RWPE2 (cell line): ENCODE data around the gene MARF1.
A peak's percentile ranks its signal among the peaks of the same experiment; 100 is the strongest.

Source experiments
- ATAC-seq: fragments of 200-7000 bp; cut with Tn5 transposase; 3 replicates; pipeline ENCODE4 v1.9.1; 2021; ENCODE audit warnings: low read depth
- DNase-seq: peaks from one replicate; pipeline ENCODE4 v3.0.0-alpha.2; 2020; ENCODE audit warnings: low spot score
- H3K27ac ChIP-seq: fragments of 450-650 bp; 2 replicates; pipeline ENCODE4 v1.5.1; 2017; ENCODE audit warnings: mild to moderate bottlenecking; ENCODE audit not compliant: poor library complexity, severe bottlenecking
- H3K27me3 ChIP-seq: fragments of 250-450 bp; sonication (Bioruptor Pico); 2 replicates; pipeline ENCODE4 v1.5.1; 2021; ENCODE audit warnings: mild to moderate bottlenecking, moderate library complexity; ENCODE audit not compliant: insufficient read depth, poor library complexity, severe bottlenecking
- H3K36me3 ChIP-seq: fragments of 250-450 bp; sonication (Bioruptor Pico); 2 replicates; pipeline ENCODE4 v1.5.1; 2020; ENCODE audit warnings: low read depth, mild to moderate bottlenecking, moderate library complexity
- H3K4me1 ChIP-seq: fragments of 250-450 bp; sonication (Bioruptor Pico); 2 replicates; pipeline ENCODE4 v1.5.1; 2021; ENCODE audit warnings: mild to moderate bottlenecking, moderate library complexity; ENCODE audit not compliant: insufficient read depth, poor library complexity, severe bottlenecking
- H3K4me3 ChIP-seq: fragments of 250-450 bp; sonication (Bioruptor Pico); 2 replicates; pipeline ENCODE4 v1.5.1; 2021; ENCODE audit warnings: mild to moderate bottlenecking, moderate library complexity; ENCODE audit not compliant: severe bottlenecking
- H3K9me3 ChIP-seq: fragments of 250-450 bp; sonication (Bioruptor Pico); 2 replicates; pipeline ENCODE4 v1.5.1; 2021; ENCODE audit warnings: mild to moderate bottlenecking, moderate library complexity; ENCODE audit not compliant: severe bottlenecking
- TF ChIP-seq, protein P1 (sequence below): fragments of 450-650 bp; IDR thresholded peaks from one replicate; pipeline ENCODE4 v1.5.1; 2017; ENCODE audit warnings: mild to moderate bottlenecking, moderate library complexity; ENCODE audit not compliant: poor library complexity, severe bottlenecking

MARF1 gene

DNA sequence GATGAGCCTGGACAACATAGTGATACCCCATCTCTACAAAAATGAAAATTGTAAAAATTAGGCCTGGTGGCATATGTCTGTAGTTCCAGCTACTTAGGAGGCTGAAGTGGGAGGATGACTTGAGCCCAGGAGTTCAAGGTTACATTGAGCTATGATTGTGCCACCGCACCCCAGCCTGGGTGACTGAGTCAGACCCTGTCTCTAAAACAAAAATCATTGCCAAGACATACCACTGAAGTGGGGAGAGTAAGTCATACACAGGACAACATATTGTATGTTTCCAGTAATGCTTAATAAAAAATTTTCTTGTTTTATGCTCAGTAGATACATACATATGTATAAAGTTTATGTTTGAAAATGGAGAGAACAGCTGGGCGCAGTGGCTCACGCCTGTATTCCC lies 46.3 kb upstream of the MARF1 start:
- TF ChIP-seq, protein P1, sequence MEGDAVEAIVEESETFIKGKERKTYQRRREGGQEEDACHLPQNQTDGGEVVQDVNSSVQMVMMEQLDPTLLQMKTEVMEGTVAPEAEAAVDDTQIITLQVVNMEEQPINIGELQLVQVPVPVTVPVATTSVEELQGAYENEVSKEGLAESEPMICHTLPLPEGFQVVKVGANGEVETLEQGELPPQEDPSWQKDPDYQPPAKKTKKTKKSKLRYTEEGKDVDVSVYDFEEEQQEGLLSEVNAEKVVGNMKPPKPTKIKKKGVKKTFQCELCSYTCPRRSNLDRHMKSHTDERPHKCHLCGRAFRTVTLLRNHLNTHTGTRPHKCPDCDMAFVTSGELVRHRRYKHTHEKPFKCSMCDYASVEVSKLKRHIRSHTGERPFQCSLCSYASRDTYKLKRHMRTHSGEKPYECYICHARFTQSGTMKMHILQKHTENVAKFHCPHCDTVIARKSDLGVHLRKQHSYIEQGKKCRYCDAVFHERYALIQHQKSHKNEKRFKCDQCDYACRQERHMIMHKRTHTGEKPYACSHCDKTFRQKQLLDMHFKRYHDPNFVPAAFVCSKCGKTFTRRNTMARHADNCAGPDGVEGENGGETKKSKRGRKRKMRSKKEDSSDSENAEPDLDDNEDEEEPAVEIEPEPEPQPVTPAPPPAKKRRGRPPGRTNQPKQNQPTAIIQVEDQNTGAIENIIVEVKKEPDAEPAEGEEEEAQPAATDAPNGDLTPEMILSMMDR: no peak
- ATAC-seq: no peak
- Histone ChIP-seq H3K36me3 (peaks cover 94% of the 10 kb centered on the region), H3K27ac (no peak overlapping the region), H3K4me3 (no peak overlapping the region), H3K9me3 (no peaks in the 10 kb centered on the region), H3K27me3 (no peaks in the 10 kb centered on the region), H3K4me1 (no peaks in the 10 kb centered on the region)
- no peak for DNase-seq

DNA sequence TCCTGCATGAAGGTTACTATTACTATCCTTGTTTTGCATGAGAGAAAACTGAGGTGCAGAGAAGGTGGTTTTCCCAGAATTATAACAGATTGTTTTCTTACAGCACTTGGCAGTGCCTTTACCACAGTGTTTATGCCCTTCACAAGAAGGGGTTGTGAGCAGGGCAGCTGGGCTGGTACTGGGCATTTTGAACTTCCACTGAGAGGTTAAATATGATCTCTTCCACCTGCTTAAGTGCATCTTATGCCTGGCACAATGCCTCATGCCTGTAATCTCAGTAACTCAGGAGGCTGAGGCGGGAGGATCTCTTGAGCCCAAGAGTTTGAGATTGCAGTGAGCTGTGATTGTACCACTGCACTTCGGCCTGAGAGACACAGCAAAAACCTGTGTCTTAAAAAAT lies 43.3 kb upstream of the MARF1 start:
- H3K27ac ChIP-seq: no peak overlapping the region
- TF ChIP-seq, protein P1: no peak
- H3K27me3 ChIP-seq: no peaks in the 10 kb centered on the region
- no peak overlapping the region for H3K4me3 ChIP-seq
- H3K36me3 ChIP-seq: peaks cover 95% of the 10 kb centered on the region
- ATAC-seq (no peak), DNase-seq (no peak)
- H3K4me1 ChIP-seq: peaks cover 9% of the 10 kb centered on the region
- no peaks in the 10 kb centered on the region for H3K9me3 ChIP-seq

DNA sequence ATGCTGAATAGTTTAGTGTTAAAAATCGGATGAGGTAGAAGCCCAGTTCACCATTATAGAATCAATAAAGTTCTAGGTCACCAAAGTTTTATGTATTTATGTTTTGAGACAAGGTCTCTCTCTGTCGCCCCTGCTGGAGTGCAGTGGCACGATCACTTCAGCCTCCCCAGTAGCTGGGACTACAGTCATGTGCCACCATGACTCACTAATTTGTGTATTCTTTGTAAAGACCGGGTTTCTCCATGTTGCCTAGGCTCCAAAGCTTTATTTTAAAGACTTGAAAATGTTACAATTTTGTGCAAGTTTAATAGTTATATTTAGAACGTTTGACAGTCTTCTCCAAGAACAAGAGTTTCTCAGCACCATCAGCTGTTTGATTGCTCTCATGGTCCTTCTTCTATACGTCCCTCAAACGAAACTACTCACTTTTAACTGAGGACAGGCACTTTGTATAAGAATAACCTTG lies 39.2 kb upstream of the MARF1 start:
- H3K27ac ChIP-seq: no peak overlapping the region
- DNase-seq (no peak), ATAC-seq (peak; percentile 92)
- peaks cover 9% of the 10 kb centered on the region for H3K4me1 ChIP-seq
- peaks cover 95% of the 10 kb centered on the region for H3K36me3 ChIP-seq
- H3K4me3 ChIP-seq: no peak overlapping the region
- no peaks in the 10 kb centered on the region for H3K9me3 ChIP-seq
- no peaks in the 10 kb centered on the region for H3K27me3 ChIP-seq
- TF ChIP-seq, protein P1: peak; percentile 76

DNA sequence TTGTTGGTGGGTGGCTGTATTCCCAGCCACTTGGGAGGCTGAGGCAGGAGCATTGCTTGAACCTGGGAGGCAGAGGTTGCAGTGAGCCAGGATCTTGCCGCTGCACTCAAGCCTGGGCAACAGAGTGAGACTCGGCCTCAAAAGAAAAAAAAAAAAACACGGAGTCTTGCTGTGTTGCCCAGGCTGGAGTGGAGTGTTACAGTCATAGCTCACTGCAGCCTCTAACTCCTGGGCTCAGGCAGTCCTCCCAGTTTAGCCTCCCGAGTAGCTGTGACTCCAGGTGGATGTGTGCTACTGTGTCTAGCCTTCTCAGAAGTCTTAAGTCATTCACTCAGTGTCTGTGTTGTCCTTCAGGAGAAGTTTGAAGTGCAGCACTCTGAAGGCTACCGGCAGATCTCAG lies 34.5 kb upstream of the MARF1 start:
- no peak for DNase-seq
- Histone ChIP-seq H3K36me3 (peaks cover 85% of the 10 kb centered on the region), H3K9me3 (no peaks in the 10 kb centered on the region), H3K27me3 (no peaks in the 10 kb centered on the region), H3K4me1 (peaks cover 20% of the 10 kb centered on the region), H3K27ac (no peak overlapping the region), H3K4me3 (no peak overlapping the region)
- no peak for ATAC-seq
- TF ChIP-seq, protein P1: no peak

DNA sequence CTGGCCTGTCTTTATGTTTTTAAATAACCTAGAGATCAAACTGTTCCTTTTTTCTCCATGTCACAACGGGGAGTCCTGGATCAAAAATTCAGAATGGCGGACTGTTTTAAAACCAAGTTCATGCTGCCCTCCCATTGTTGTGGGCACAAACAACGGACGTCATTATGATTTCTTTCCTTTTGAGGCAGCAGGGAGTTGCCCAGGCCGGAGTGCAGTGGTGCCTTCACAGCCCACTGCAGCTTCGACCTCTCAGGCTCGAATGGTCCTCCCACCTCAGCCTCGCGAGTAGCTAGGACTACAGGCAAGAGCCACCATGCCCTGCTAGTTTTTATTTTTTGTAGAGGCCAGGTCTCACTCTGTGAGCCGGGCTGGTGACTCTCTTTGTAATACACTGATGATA lies 33.6 kb upstream of the MARF1 start:
- Histone ChIP-seq H3K27ac (no peak overlapping the region), H3K4me3 (no peak overlapping the region), H3K9me3 (no peaks in the 10 kb centered on the region), H3K36me3 (peaks cover 85% of the 10 kb centered on the region), H3K4me1 (peaks cover 20% of the 10 kb centered on the region), H3K27me3 (no peaks in the 10 kb centered on the region)
- TF ChIP-seq, protein P1: no peak
- DNase-seq (no peak), ATAC-seq (no peak)
